ENCODE measurements around the gene VGF.

VGF gene

GRCh38 chr7:101137651-101138212 is 27.6 kb downstream of the VGF start:
- TF ChIP-seq ZNF362 (tag by site-specific recombination; IDR thresholded peaks at IDR 0.05), result no peak
- no peak for TF ChIP-seq ZBTB17 (tag by site-specific recombination; IDR thresholded peaks at IDR 0.05)
- TF ChIP-seq ZNF768 (tag by site-specific recombination; IDR thresholded peaks at IDR 0.05), result no peak
- no peak for TF ChIP-seq ZNF76 (tag by site-specific recombination; IDR thresholded peaks at IDR 0.05; ENCODE audit: borderline replicate concordance, low read depth)
- no peak for TF ChIP-seq BCL6B (tag by site-specific recombination; IDR thresholded peaks at IDR 0.05)
- no peak for TF ChIP-seq ZNF202 (tag by site-specific recombination; IDR thresholded peaks at IDR 0.05; ENCODE audit: borderline replicate concordance)
- TF ChIP-seq ZXDB (tag by site-specific recombination; IDR thresholded peaks at IDR 0.05), result no peak
- TF ChIP-seq REST (tag by site-specific recombination; IDR thresholded peaks at IDR 0.05), result no peak
- TF ChIP-seq SP2 (tag by site-specific recombination; IDR thresholded peaks at IDR 0.05), result no peak
- TF ChIP-seq PRDM10 (tag by site-specific recombination; IDR thresholded peaks at IDR 0.05), result no peak
- ChIA-PET CTCF (interaction anchor here (0.5 to 3.2 kb wide), 19 partner anchors 8 to 342 kb away, joined by 3 to 37 read pairs (median 4); partner anchors contain the start of gene SERPINE1), POLR2A (interaction anchor here (0.5 to 1.1 kb wide), 3 partner anchors 16 to 44 kb away, joined by 3 to 4 read pairs (median 4); no protein-coding TSS in a partner anchor)
- Histone ChIP-seq H3K4me3 (ENCODE audit: low read depth, low read length) (no peak overlapping the region), H3K36me3 (ENCODE audit: control insufficient read depth in 2 of 2, insufficient read depth in 1 of 2, low read length in 2 of 2) (no peaks in the 10 kb centered on the region), H3K27ac (ENCODE audit: extremely low read depth, low read depth, low read length) (no peak overlapping the region), H3K4me1 (ENCODE audit: control insufficient read depth, insufficient read depth, low read length) (0 out of 2 replicates have a peak, but pooled peaks cover 5% of the 10 kb centered on the region), H3K9me3 (ENCODE audit: control insufficient read depth, insufficient read depth, low read depth, low read length) (no peaks in the 10 kb centered on the region)

GRCh38 chr7:101134399-101134980 is 30.9 kb downstream of the VGF start:
- Histone ChIP-seq H3K27ac (ENCODE audit: extremely low read depth, low read depth, low read length) (no peak overlapping the region), H3K9me3 (ENCODE audit: control insufficient read depth, insufficient read depth, low read depth, low read length) (no peaks in the 10 kb centered on the region), H3K4me1 (ENCODE audit: control insufficient read depth, insufficient read depth, low read length) (0 out of 2 replicates have a peak, but pooled peaks cover 5% of the 10 kb centered on the region), H3K4me3 (ENCODE audit: low read depth, low read length) (no peak overlapping the region), H3K36me3 (ENCODE audit: control insufficient read depth in 2 of 2, insufficient read depth in 1 of 2, low read length in 2 of 2) (no peaks in the 10 kb centered on the region)
- ChIA-PET POLR2A (no interaction called here), CTCF (interaction anchor here (0.7 to 3.0 kb wide), 2 partner anchors 9 to 12 kb away, joined by 5 to 19 read pairs; no protein-coding TSS in a partner anchor)
- TF ChIP-seq PRDM1 (tag by site-specific recombination; IDR thresholded peaks at IDR 0.05) (peak; percentile 63), ZNF544 (tag by site-specific recombination; IDR thresholded peaks at IDR 0.05) (no peak), ZNF37A (tag by site-specific recombination; IDR thresholded peaks at IDR 0.05) (no peak), ZNF184 (tag by site-specific recombination; IDR thresholded peaks at IDR 0.05) (no peak), ZNF529 (tag by site-specific recombination; IDR thresholded peaks at IDR 0.05; ENCODE audit: insufficient replicate concordance) (no peak), ZIC2 (tag by site-specific recombination; IDR thresholded peaks at IDR 0.05) (peak; percentile 89), ZNF302 (tag by site-specific recombination; IDR thresholded peaks at IDR 0.05; ENCODE audit: low read depth) (no peak), ZNF791 (tag by site-specific recombination; IDR thresholded peaks at IDR 0.05) (no peak), REPIN1 (tag by site-specific recombination; IDR thresholded peaks at IDR 0.05; ENCODE audit: low read depth) (no peak), GLIS1 (tag by site-specific recombination; IDR thresholded peaks at IDR 0.05) (peak; percentile 64), PBX3 (CRISPR knock-in tag; IDR thresholded peaks at IDR 0.05) (no peak), ZNF670 (tag by site-specific recombination; IDR thresholded peaks at IDR 0.05; ENCODE audit: low read depth) (no peak)

All from HEK293 (cell line).